ENCODE results near the gene BRAF. TPM values are rescaled to one million over a fixed set of nuclear protein-coding genes. Genes with fewer than 3 reads are reported as not detected.
"Not testable (repeated sequence)": the region's sequence is repeated elsewhere in the genome, so short reads cannot be mapped to it uniquely, and the experiment has no call there.

BRAF gene
- polyA plus RNA-seq, 1 donor (not counting 4 experiments of a cell fraction or from before 2014, with no cell fraction given), result 12.4 TPM

DNA sequence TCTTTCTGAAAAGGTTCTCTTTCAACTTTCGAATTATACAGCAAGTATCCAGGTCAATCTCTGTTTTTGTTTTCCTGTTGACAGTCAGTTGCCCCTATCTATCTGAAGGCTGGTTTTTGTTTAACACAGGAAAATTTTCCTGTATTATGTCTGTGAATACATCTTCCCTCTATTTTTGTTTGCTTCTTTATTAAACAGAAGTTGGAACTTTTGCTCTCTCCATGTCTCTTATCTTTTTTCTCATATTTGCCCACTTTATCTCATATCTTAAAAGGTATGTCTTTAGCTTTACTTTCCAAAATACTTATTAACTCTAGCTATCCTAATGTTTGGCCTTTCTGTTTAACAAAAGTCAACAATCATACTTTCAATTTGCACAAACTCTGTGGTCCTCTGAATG, 95.0 kb downstream of the BRAF start:
- H3K36me3 ChIP-seq (ENCODE audit: control insufficient read depth in 2 of 2, extremely low read depth in 1 of 2, insufficient read depth in 2 of 2, low read length in 2 of 2), result no peaks in the 10 kb centered on the region
- H3K4me3 ChIP-seq (ENCODE audit: control insufficient read depth in 2 of 3, extremely low read depth in 1 of 3, insufficient read depth in 2 of 3, low read depth in 1 of 3, low read length in 3 of 3), result no peak overlapping the region
- H4K20me1 ChIP-seq (ENCODE audit: control insufficient read depth, extremely low read depth, insufficient read depth, low read length), result no peaks in the 10 kb centered on the region
- H3K9ac ChIP-seq (ENCODE audit: control insufficient read depth, extremely low read depth, insufficient read depth, low read length), result no peak overlapping the region
- no peak for FAIRE-seq
- no peak for DNase-seq (ENCODE audit: low read depth, low spot score)
- H3K4me2 ChIP-seq (ENCODE audit: control insufficient read depth, extremely low read depth, insufficient read depth, low read depth, low read length), result no peak overlapping the region
- TF ChIP-seq EZH2 (IDR thresholded peaks at IDR 0.05; ENCODE audit: low read length) (no peak), CTCF (optimal IDR thresholded peaks at IDR 0.05 in 1 of 3, IDR thresholded peaks at IDR 0.05 in 1 of 3, conservative IDR thresholded peaks at IDR 0.05 in 1 of 3; ENCODE audit: extremely low read depth in 1 of 3, insufficient read depth in 2 of 3, low read length in 3 of 3) (no peak)
- dilution Hi-C loops (cut with MboI; ENCODE audit: extremely low pct_ligation_motif_present, low sequenced_read_pairs), result no loop called here
- H3K79me2 ChIP-seq (ENCODE audit: control insufficient read depth, insufficient read depth, low read length), result no peaks in the 10 kb centered on the region
- H3K27me3 ChIP-seq (ENCODE audit: control insufficient read depth, extremely low read depth, insufficient read depth, low read length), result no peaks in the 10 kb centered on the region
- no peaks in the 10 kb centered on the region for H3K9me1 ChIP-seq (ENCODE audit: control insufficient read depth, extremely low read depth, insufficient read depth, low read length)
- no peak overlapping the region for H2AFZ ChIP-seq (ENCODE audit: control insufficient read depth, low read length)
- H3K9me3 ChIP-seq (ENCODE audit: control insufficient read depth, low read depth, low read length), result no peaks in the 10 kb centered on the region
- no peak overlapping the region for H3K27ac ChIP-seq (ENCODE audit: control insufficient read depth, insufficient read depth, low read length)
- H3K4me1 ChIP-seq (ENCODE audit: control insufficient read depth, extremely low read depth, insufficient read depth, low read length), result no peaks in the 10 kb centered on the region

- H3K4me3 ChIP-seq (ENCODE audit: control insufficient read depth in 2 of 3, extremely low read depth in 1 of 3, insufficient read depth in 2 of 3, low read depth in 1 of 3, low read length in 3 of 3), result no peak overlapping the region
- no peaks in the 10 kb centered on the region for H3K4me1 ChIP-seq (ENCODE audit: control insufficient read depth, extremely low read depth, insufficient read depth, low read length)
- H3K27me3 ChIP-seq (ENCODE audit: control insufficient read depth, extremely low read depth, insufficient read depth, low read length), result no peaks in the 10 kb centered on the region
- H3K79me2 ChIP-seq (ENCODE audit: control insufficient read depth, insufficient read depth, low read length), result no peaks in the 10 kb centered on the region
- no peaks in the 10 kb centered on the region for H3K36me3 ChIP-seq (ENCODE audit: control insufficient read depth in 2 of 2, extremely low read depth in 1 of 2, insufficient read depth in 2 of 2, low read length in 2 of 2)
- H3K9ac ChIP-seq (ENCODE audit: control insufficient read depth, extremely low read depth, insufficient read depth, low read length), result no peak overlapping the region
- H3K27ac ChIP-seq (ENCODE audit: control insufficient read depth, insufficient read depth, low read length), result no peak overlapping the region
- TF ChIP-seq EZH2 (IDR thresholded peaks at IDR 0.05; ENCODE audit: low read length) (no peak), CTCF (optimal IDR thresholded peaks at IDR 0.05 in 1 of 3, IDR thresholded peaks at IDR 0.05 in 1 of 3, conservative IDR thresholded peaks at IDR 0.05 in 1 of 3; ENCODE audit: extremely low read depth in 1 of 3, insufficient read depth in 2 of 3, low read length in 3 of 3) (no peak)
- no peak overlapping the region for H3K4me2 ChIP-seq (ENCODE audit: control insufficient read depth, extremely low read depth, insufficient read depth, low read depth, low read length)
- FAIRE-seq (no peak), DNase-seq (ENCODE audit: low read depth, low spot score) (no peak)
- dilution Hi-C loops (cut with MboI; ENCODE audit: extremely low pct_ligation_motif_present, low sequenced_read_pairs), result no loop called here
- H2AFZ ChIP-seq (ENCODE audit: control insufficient read depth, low read length), result no peak overlapping the region
- no peaks in the 10 kb centered on the region for H3K9me1 ChIP-seq (ENCODE audit: control insufficient read depth, extremely low read depth, insufficient read depth, low read length)
- H3K9me3 ChIP-seq (ENCODE audit: control insufficient read depth, low read depth, low read length), result no peaks in the 10 kb centered on the region
- no peaks in the 10 kb centered on the region for H4K20me1 ChIP-seq (ENCODE audit: control insufficient read depth, extremely low read depth, insufficient read depth, low read length)
Observed at GRCh38 chr7:140828741-140829140, 96.0 kb downstream of the BRAF start.

GRCh38 chr7:140817383-140817782, 107.3 kb downstream of the BRAF start:
- H3K27me3 ChIP-seq (ENCODE audit: control insufficient read depth, extremely low read depth, insufficient read depth, low read length); H3K9me3 ChIP-seq (ENCODE audit: control insufficient read depth, low read depth, low read length); H3K36me3 ChIP-seq (ENCODE audit: control insufficient read depth in 2 of 2, extremely low read depth in 1 of 2, insufficient read depth in 2 of 2, low read length in 2 of 2); H3K9me1 ChIP-seq (ENCODE audit: control insufficient read depth, extremely low read depth, insufficient read depth, low read length); H3K9ac ChIP-seq (ENCODE audit: control insufficient read depth, extremely low read depth, insufficient read depth, low read length); DNase-seq (ENCODE audit: low read depth, low spot score); dilution Hi-C loops (cut with MboI; ENCODE audit: extremely low pct_ligation_motif_present, low sequenced_read_pairs); H3K79me2 ChIP-seq (ENCODE audit: control insufficient read depth, insufficient read depth, low read length); H3K4me3 ChIP-seq (ENCODE audit: control insufficient read depth in 2 of 3, extremely low read depth in 1 of 3, insufficient read depth in 2 of 3, low read depth in 1 of 3, low read length in 3 of 3); H3K4me2 ChIP-seq (ENCODE audit: control insufficient read depth, extremely low read depth, insufficient read depth, low read depth, low read length); H4K20me1 ChIP-seq (ENCODE audit: control insufficient read depth, extremely low read depth, insufficient read depth, low read length); H2AFZ ChIP-seq (ENCODE audit: control insufficient read depth, low read length); H3K27ac ChIP-seq (ENCODE audit: control insufficient read depth, insufficient read depth, low read length); FAIRE-seq; H3K4me1 ChIP-seq (ENCODE audit: control insufficient read depth, extremely low read depth, insufficient read depth, low read length): not testable (repeated sequence)
